DOHH2 (cell line): ENCODE data around the gene PACRG.

Experiments
- H3F3A ChIP-seq: fragments of 200-600 bp; sonication (generic), shearing (Covaris generic); 2 replicates; pipeline ENCODE4 v1.6.0; 2016; ENCODE audit warnings: antibody characterized with exemption, mild to moderate bottlenecking; ENCODE audit not compliant: control insufficient read depth, insufficient read depth
- H3K27ac ChIP-seq: fragments of 200-600 bp; sonication (generic); 2 replicates; pipeline ENCODE4 v1.5.1; 2014; ENCODE audit warnings: low read depth, mild to moderate bottlenecking, low read length, moderate library complexity
- H3K27me3 ChIP-seq: fragments of 200-600 bp; sonication (generic); 2 replicates; pipeline ENCODE4 v1.6.1; 2014; ENCODE audit warnings: mild to moderate bottlenecking, low read length, mixed read lengths; ENCODE audit not compliant: control insufficient read depth
- H3K36me3 ChIP-seq: fragments of 200-600 bp; sonication (generic); 2 replicates; pipeline ENCODE4 v1.6.1; 2014; ENCODE audit warnings: mild to moderate bottlenecking, low read length, moderate library complexity, mixed read lengths; ENCODE audit not compliant: control insufficient read depth
- H3K4me1 ChIP-seq: fragments of 200-600 bp; sonication (generic); 2 replicates; pipeline ENCODE4 v1.6.1; 2014; ENCODE audit warnings: mild to moderate bottlenecking, low read length, mixed read lengths; ENCODE audit not compliant: control insufficient read depth
- H3K4me2 ChIP-seq: fragments of 200-600 bp; sonication (generic); 2 replicates; pipeline ENCODE4 v1.6.0; 2014; ENCODE audit warnings: mild to moderate bottlenecking, low read length, moderate library complexity
- H3K4me3 ChIP-seq: fragments of 200-600 bp; sonication (generic); 2 replicates; pipeline ENCODE4 v1.5.1; 2014; ENCODE audit warnings: mild to moderate bottlenecking, low read length, mixed read lengths
- H3K79me2 ChIP-seq: fragments of 200-600 bp; sonication (generic); 2 replicates; pipeline ENCODE4 v1.6.1; 2014; ENCODE audit warnings: mild to moderate bottlenecking, low read length, mixed read lengths; ENCODE audit not compliant: control insufficient read depth
- H3K9me2 ChIP-seq: fragments of 200-600 bp; sonication (generic); replicated peaks from 2 replicates; pipeline ENCODE4 v1.6.1; 2014; ENCODE audit warnings: mild to moderate bottlenecking, low read length, mixed read lengths; ENCODE audit not compliant: control insufficient read depth
- H3K9me3 ChIP-seq: fragments of 200-600 bp; sonication (generic); 2 replicates; pipeline ENCODE4 v1.6.1; 2014; ENCODE audit warnings: antibody characterized with exemption, low read length, mixed read lengths; ENCODE audit not compliant: control insufficient read depth, insufficient read depth
- H4K20me1 ChIP-seq: fragments of 200-600 bp; sonication (generic); 2 replicates; pipeline ENCODE4 v1.6.0; 2014; ENCODE audit warnings: low read depth, mild to moderate bottlenecking, antibody characterized with exemption, low read length, moderate library complexity; ENCODE audit not compliant: control insufficient read depth, insufficient read depth
- CTCF ChIP-seq: fragments of 200-600 bp; sonication (generic); IDR thresholded peaks from one replicate; pipeline ENCODE4 v1.5.1; 2014; ENCODE audit warnings: antibody characterized with exemption, mild to moderate bottlenecking, low read depth, low read length; ENCODE audit not compliant: poor library complexity, severe bottlenecking
- EZH2phosphoT487 ChIP-seq: fragments of 200-600 bp; sonication (generic); IDR thresholded peaks from 2 replicates; pipeline ENCODE4 v1.6.1; 2017; ENCODE audit warnings: borderline replicate concordance, mild to moderate bottlenecking, antibody characterized with exemption, low read length, moderate library complexity, mixed read lengths

Gene PACRG

DNA sequence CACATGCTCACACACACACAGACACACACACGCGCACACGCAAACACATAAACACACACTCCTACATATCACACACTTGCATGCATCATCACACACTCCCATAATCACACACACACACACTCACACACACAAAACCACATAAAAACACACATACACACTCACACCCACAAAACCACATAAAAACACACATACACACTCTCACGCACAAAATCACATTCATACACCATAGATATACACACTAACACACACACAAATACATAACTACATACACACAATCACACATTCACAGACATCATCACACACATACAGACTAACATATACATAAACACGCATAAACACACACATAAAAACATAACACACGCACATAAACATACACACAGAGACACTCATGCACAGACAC, 629.0 kb downstream of the PACRG start:
- H3K4me2 ChIP-seq: no peak overlapping the region

DNA sequence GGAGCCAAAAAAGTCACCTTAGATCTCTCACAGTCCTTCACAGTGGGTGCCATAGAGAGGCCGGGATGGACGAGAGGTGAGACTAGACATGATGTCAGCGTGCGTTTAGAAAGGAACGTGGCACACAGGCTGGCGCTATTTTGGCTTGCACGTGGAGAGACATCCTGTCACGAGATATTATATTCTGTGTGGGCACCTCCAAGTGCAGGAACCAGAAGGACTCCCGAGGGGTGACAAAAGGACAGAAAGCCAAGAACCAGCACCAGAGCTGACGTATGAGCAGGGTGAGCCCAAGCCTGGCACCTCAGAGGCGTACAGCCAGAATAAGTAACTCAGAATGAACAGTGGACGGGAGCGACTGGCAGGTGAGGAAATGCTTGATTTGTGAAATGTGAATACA, 636.9 kb downstream of the PACRG start:
- Histone ChIP-seq H3F3A (no peaks in the 10 kb centered on the region), H3K9me3 (no peaks in the 10 kb centered on the region), H3K4me2 (no peak overlapping the region), H3K27ac (no peak overlapping the region), H3K79me2 (no peaks in the 10 kb centered on the region), H3K27me3 (no peaks in the 10 kb centered on the region), H4K20me1 (no peaks in the 10 kb centered on the region), H3K4me3 (no peak overlapping the region), H3K36me3 (no peaks in the 10 kb centered on the region), H3K9me2 (no peaks in the 10 kb centered on the region), H3K4me1 (peaks cover under 1% of the 10 kb centered on the region)
- TF ChIP-seq CTCF (no peak), EZH2phosphoT487 (no peak)

More for the DNA sequence above, 629.0 kb downstream of the PACRG start:
- H3K4me3 ChIP-seq: no peak overlapping the region
- no peak for TF ChIP-seq EZH2phosphoT487
- no peak for TF ChIP-seq CTCF
- no peaks in the 10 kb centered on the region for H4K20me1 ChIP-seq
- no peak overlapping the region for H3K27ac ChIP-seq
- no peaks in the 10 kb centered on the region for H3K36me3 ChIP-seq
- no peaks in the 10 kb centered on the region for H3K9me2 ChIP-seq
- H3K79me2 ChIP-seq: no peaks in the 10 kb centered on the region
- H3K4me1 ChIP-seq: peaks cover 14% of the 10 kb centered on the region
- peaks cover 3% of the 10 kb centered on the region; the same call in 1 of the 2 replicates for H3K27me3 ChIP-seq
- no peaks in the 10 kb centered on the region for H3K9me3 ChIP-seq
- H3F3A ChIP-seq: no peaks in the 10 kb centered on the region
